GM19372 (cell line): ENCODE data around the gene MTMR3.
"Not testable (repeated sequence)": the region's sequence is repeated elsewhere in the genome, so short reads cannot be mapped to it uniquely, and the experiment has no call there.

Experiments used
- ATAC-seq: cut with Tn5 transposase; IDR thresholded peaks from one replicate; pipeline ENCODE4 v1.9.1; 2021; ENCODE audit warnings: mild to moderate bottlenecking, low read depth, moderate library complexity; ENCODE audit not compliant: unreplicated experiment

MTMR3 gene

GRCh38 chr22:30043161-30043560 is 160.2 kb downstream of the MTMR3 start:
- ATAC-seq = no peak

- no peak for ATAC-seq
These were observed 161.4 kb downstream of the MTMR3 start for GRCh38 chr22:30044369-30044768.

- ATAC-seq = no peak
These were observed 162.0 kb downstream of the MTMR3 start for GRCh38 chr22:30044881-30045493.

- no peak for ATAC-seq
These were observed 162.5 kb downstream of the MTMR3 start for GRCh38 chr22:30045494-30045887.

DNA sequence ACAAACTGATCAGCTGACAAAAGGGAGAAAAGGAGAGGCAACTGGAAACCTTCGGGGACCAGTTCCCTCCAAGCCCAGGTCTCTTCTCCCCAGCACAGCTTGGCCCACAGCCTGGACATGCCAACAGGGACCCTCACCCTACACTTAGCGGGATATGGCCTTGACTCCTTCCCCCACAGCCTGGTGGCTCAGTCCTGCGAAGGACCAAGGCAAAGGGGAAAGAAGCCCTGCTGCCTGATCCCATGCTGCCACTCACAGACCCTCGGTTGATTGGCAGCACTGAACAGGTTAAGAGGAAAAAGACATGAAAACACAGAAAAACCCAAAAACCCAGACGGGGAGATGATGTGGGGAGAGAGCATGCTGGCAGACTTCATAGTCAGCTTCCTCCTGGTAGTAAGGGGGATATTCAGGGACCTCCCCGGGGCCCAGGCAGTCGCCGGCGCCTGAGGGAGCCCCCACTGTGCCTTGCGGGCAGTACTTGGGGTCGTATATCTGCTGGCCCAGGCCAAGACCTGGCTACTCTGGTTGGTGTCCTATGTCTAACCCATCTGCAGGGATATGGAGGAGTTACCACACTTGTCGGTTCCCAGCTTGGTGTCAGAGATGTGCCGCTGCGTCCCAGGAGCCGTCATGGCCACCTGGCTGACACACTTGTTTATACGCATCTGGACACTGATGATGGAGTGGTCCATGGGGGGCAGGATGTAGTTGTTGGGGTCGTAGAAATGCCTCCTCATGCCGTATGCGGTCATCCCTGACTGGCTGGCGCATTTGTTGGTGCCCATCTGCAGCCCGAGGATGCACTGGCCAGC is 163.1 kb downstream of the MTMR3 start:
- ATAC-seq = no peak

- ATAC-seq = no peak
These were observed 163.9 kb downstream of the MTMR3 start for GRCh38 chr22:30046716-30047363.

DNA sequence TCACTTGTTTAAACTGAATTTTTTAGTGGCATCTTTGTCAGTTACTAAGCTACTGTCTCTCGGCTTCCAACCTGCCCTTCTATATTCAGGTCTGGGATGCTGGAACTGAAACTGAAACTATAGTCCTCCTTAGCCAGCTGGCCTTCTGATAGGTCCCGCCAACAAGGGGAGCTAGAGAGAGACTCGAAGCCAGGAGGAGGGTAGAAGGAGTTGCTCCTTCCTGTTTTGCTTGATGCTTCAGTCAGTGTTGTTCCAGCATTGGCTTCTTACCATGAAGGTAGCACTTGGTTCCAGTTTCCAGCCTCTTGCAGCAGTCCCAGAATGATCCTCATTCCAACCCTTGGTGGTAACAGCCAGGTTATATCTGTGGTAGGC is 164.4 kb downstream of the MTMR3 start:
- ATAC-seq = no peak

DNA sequence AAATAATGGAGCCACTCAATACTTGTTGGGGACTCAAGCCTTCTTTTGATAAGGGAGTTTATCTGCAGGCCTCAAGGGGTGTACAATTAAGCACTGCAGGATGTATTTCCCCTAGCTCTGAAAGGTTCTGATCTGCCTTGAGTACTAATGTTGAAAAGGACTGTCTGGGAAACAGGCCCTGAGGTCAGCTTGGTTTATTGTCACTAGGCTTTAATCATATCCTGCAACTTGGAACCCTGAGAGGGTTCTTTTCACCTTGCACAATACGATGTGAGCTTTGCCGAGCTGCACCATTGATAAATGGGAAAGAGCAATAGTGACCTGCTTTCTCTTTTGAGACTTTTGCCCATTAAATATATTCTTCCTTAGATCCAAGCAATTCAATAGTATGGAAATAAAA is 165.7 kb downstream of the MTMR3 start:
- ATAC-seq = no peak

GRCh38 chr22:30054067-30054763 is 171.2 kb downstream of the MTMR3 start:
- no peak for ATAC-seq

DNA sequence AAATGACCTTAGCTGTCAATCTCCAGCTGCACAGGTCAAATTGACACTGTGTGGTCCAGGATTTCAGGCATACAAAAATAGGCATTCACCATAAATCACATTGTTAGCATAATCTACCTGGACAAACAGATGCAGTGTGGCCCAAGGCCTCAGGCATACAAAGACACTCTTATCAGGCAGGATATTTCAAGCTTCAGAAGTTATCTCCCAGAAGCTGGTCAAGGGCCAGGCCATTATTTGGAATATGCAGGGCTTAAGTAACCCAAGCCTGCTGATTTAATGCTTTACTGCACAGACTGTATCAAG is 171.7 kb downstream of the MTMR3 start:
- no peak for ATAC-seq

- no peak for ATAC-seq
These were observed 173.0 kb downstream of the MTMR3 start for GRCh38 chr22:30056015-30056414.

DNA sequence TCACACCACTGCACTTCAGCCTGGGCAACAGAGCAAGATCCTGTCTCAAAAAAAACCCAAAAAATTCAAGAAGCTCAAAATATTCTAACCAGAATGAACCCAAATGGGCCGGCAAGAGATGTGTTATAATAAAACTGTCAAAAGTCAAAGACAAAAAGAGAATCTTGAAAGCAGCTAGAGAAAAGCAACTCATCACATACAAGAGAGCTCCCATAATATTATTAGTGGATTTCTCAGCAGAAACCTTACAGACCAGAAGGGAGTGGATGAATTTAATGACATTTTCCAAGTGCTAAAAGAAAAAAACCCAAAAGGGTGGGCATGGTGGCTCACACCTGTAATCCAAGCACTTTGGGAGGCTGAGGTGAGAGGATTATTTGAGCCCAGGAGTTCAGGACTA is 174.4 kb downstream of the MTMR3 start:
- ATAC-seq = no peak

- not testable (repeated sequence) for ATAC-seq
These were observed 176.5 kb downstream of the MTMR3 start for GRCh38 chr22:30059346-30060020.

- not testable (repeated sequence) for ATAC-seq
These were observed 178.1 kb downstream of the MTMR3 start for GRCh38 chr22:30061094-30061493.

DNA sequence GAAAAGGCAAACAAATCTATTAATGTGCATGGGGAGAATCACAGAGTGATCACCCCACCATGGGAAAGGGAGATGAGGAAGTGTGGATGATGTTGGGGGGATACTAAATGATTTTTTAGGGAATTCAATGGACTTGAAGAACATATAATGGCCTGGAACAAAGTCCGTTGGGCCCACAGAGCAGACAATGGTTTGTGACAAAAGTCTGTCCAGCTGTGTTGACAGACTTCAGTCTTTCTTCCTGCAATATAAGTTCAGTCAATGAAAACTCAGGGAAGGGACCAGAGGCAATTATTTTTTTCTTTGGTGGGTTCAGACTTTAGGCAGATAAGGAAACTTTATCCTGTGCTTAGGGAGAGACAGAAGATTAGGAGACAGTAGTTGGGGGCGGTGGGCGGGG is 179.3 kb downstream of the MTMR3 start:
- ATAC-seq = no peak

- ATAC-seq = no peak
These were observed 180.0 kb downstream of the MTMR3 start for GRCh38 chr22:30062950-30063349.

DNA sequence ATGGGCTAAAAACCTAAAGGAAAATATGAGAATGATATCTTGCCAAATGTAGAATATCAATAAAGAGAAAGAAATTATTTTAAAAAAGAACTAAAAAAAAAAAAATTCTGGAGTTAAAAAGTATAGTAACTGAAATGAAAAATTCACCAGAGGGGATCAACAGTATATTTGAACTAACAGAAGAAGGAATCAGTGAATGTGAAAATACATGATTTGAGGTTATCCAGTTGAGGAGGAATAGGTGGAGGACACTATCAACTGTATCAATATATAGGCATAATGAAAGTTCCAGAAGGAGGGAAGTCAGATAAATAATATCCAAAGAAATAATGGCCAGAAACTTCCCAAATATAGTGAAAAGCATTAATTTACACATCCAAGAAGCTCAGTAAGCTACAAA is 181.2 kb downstream of the MTMR3 start:
- ATAC-seq = no peak

DNA sequence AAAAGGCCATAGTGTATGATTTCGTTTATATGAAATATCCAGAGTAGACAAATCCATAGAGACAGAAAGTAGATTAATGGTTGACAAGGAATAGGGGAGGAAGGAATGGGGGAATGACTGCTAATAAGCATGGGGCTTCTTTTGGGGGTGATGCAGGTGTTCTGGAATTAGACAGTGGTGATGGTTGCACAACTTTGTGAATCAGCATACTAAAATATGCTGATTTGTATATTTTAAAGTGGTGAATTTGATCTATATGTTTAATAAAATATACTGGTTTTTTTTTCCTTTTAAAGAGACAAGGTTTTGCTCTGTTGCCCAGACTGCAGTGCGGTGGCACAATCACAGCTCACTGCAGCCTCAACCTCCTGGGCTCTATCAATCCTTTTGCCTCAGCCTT is 190.8 kb downstream of the MTMR3 start:
- ATAC-seq = no peak

GRCh38 chr22:30074147-30074546 is 191.2 kb downstream of the MTMR3 start:
- ATAC-seq = no peak

- no peak for ATAC-seq
These were observed 192.0 kb downstream of the MTMR3 start for GRCh38 chr22:30074994-30075393.
